GM12892 (cell line): ENCODE data around the gene RHNO1.

ENCODE experiments used
- POLR2A ChIP-seq: IDR thresholded peaks from 2 replicates; pipeline ENCODE4 v1.6.1; 2011; ENCODE audit warnings: low read depth, low read length, control low read depth
- POLR2AphosphoS5 ChIP-seq: IDR thresholded peaks from 2 replicates; pipeline ENCODE4 v1.6.1; 2011; ENCODE audit warnings: low read depth, low read length, control low read depth

- no peak for TF ChIP-seq POLR2A
- TF ChIP-seq POLR2AphosphoS5: no peak
Observed at GRCh38 chr12:2853626-2854025, 23.4 kb upstream of the RHNO1 start.
